Erythroblast (primary cell): ENCODE measurements around the gene KHDRBS2.

Experiments
- GATA1 ChIP-seq: IDR thresholded peaks from 2 replicates; pipeline ENCODE4 v1.6.1; 2011; ENCODE audit warnings: low read depth, mild to moderate bottlenecking, control low read depth, low read length, moderate library complexity
- POLR2A ChIP-seq: IDR thresholded peaks from 2 replicates; pipeline ENCODE4 v1.6.1; 2011; ENCODE audit warnings: mild to moderate bottlenecking, low read length

- TF ChIP-seq POLR2A (no peak), GATA1 (no peak)
These were observed 250.1 kb downstream of the KHDRBS2 start for GRCh38 chr6:62035952-62036351.
